ENCODE measurements around the gene CKAP4.

Gene CKAP4

DNA sequence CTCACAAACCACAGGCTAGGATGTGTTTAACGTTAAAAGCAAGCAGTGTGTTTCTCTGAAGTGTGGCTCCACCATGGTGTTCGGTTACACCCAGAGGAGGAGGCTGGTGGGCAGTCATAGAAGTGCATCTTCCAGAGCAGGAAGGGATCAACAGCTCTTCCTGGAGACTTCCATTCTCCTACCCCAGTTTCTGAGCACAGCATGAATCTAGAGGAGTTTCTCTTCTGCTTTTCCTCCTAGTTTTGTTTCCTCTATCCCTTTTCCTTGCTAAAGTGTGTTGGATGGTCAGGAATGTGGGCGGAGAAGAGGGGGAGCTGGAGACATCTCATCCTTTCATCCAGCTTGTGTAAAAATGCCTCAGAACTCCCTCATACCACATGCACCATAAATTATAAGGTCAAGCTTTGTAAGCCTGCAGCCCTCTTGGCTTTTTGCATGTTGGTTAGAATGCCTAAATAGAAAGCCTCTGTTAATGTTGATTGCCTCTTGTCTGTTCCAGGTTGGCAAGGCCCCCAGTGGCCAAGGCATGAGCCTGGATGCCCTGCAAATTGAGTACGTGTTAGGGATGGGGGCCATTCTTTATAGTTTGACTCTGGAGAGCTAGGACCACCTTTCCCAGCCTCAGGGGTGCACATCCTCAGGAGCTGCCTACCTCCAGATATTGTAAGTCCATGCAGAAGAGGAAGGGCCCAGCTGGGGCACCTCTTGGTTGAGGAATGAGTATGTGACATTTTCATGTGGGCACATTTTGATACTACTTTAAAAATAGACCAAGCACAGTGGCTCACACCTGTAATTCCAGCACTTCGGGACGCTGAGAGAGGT is 4.0 kb upstream of the CKAP4 start:
- Histone ChIP-seq H3K27ac (no peak overlapping the region), H3K9me3 (no peaks in the 10 kb centered on the region), H3K4me1 (peaks cover 0 to 6% (median under 1%) of the 10 kb centered on the region in 4 donors), H3K36me3 (no peaks in the 10 kb centered on the region), H3K4me3 (no peak overlapping the region), H3K27me3 (no peaks in the 10 kb centered on the region)
- intact Hi-C loops (cut with DNase I; ENCODE audit: low total_unique reads) = no loop called here
- no peak for DNase-seq
- TF ChIP-seq, protein P1, sequence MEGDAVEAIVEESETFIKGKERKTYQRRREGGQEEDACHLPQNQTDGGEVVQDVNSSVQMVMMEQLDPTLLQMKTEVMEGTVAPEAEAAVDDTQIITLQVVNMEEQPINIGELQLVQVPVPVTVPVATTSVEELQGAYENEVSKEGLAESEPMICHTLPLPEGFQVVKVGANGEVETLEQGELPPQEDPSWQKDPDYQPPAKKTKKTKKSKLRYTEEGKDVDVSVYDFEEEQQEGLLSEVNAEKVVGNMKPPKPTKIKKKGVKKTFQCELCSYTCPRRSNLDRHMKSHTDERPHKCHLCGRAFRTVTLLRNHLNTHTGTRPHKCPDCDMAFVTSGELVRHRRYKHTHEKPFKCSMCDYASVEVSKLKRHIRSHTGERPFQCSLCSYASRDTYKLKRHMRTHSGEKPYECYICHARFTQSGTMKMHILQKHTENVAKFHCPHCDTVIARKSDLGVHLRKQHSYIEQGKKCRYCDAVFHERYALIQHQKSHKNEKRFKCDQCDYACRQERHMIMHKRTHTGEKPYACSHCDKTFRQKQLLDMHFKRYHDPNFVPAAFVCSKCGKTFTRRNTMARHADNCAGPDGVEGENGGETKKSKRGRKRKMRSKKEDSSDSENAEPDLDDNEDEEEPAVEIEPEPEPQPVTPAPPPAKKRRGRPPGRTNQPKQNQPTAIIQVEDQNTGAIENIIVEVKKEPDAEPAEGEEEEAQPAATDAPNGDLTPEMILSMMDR (IDR thresholded peaks at IDR 0.05) = no peak

DNA sequence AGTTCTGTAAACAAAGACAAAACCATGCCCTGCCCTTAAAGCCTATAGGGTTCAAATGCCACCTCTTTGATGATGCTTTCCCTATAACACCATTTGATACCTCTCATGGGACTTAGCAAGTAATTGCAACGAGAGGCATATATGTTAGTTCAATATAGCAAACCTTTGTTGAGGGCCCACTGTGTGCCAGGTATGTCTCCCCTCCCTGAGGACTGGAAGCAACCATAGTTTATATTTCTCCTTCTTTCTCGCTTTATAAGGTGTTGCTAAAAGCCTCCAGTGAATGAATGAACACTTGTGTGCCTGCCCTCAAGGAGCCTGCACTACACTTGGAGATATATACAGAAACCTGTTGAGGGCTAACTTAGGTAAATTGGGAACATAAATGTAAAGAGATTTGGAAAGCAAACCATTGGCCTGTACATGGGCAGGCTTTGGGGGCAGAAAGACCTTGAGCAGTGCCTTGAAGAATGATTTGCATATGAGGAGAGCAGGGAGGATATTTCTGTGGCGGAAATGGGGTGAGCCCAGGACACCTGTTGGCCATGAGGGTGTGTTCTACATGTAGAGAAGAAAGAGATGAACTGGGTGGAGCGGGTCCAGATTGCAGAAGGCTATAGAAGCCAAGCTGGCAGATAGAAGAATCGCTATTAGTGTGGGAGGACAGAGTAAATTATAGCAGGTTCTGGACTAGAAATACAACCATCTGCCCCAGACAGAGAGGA is 1.8 kb upstream of the CKAP4 start:
- no peak overlapping the region for H3K4me3 ChIP-seq
- H3K4me1 ChIP-seq = peaks cover 0 to 28% (median 15%) of the 10 kb centered on the region in 4 donors
- H3K9me3 ChIP-seq = no peaks in the 10 kb centered on the region
- no peak for DNase-seq
- peak overlapping the region; percentile 100 for H3K27ac ChIP-seq
- TF ChIP-seq, protein P1 (IDR thresholded peaks at IDR 0.05) = no peak
- H3K36me3 ChIP-seq = no peaks in the 10 kb centered on the region
- H3K27me3 ChIP-seq = no peaks in the 10 kb centered on the region
- intact Hi-C loops (cut with DNase I; ENCODE audit: low total_unique reads) = no loop called here

- TF ChIP-seq, protein P1 (IDR thresholded peaks at IDR 0.05) = no peak
- peak in 1 of 2 donors; percentile 31 for DNase-seq
- peaks cover 0 to 34% (median 20%) of the 10 kb centered on the region in 4 donors for H3K4me1 ChIP-seq
- no peaks in the 10 kb centered on the region for H3K9me3 ChIP-seq
- H3K4me3 ChIP-seq = peak overlapping the region; percentile 94 to 96
- no peaks in the 10 kb centered on the region for H3K36me3 ChIP-seq
- intact Hi-C loops (cut with DNase I; ENCODE audit: low total_unique reads) = no loop called here
- no peaks in the 10 kb centered on the region for H3K27me3 ChIP-seq
- H3K27ac ChIP-seq = peak overlapping the region; percentile 100
These were observed 1.1 kb upstream of the CKAP4 start for GRCh38 chr12:106248846-106249371.

- TF ChIP-seq, protein P1 (IDR thresholded peaks at IDR 0.05) = no peak
- Histone ChIP-seq H3K4me3 (peak overlapping the region; percentile 94 to 96), H3K9me3 (no peaks in the 10 kb centered on the region), H3K4me1 (peaks cover 0 to 38% (median 25%) of the 10 kb centered on the region in 4 donors), H3K36me3 (no peaks in the 10 kb centered on the region), H3K27ac (peak overlapping the region; percentile 100), H3K27me3 (no peaks in the 10 kb centered on the region)
- intact Hi-C loops (cut with DNase I; ENCODE audit: low total_unique reads) = no loop called here
- peak; percentile 76 to 84 for DNase-seq
These were observed 559 bp upstream of the CKAP4 start for GRCh38 chr12:106248312-106248845.

DNA sequence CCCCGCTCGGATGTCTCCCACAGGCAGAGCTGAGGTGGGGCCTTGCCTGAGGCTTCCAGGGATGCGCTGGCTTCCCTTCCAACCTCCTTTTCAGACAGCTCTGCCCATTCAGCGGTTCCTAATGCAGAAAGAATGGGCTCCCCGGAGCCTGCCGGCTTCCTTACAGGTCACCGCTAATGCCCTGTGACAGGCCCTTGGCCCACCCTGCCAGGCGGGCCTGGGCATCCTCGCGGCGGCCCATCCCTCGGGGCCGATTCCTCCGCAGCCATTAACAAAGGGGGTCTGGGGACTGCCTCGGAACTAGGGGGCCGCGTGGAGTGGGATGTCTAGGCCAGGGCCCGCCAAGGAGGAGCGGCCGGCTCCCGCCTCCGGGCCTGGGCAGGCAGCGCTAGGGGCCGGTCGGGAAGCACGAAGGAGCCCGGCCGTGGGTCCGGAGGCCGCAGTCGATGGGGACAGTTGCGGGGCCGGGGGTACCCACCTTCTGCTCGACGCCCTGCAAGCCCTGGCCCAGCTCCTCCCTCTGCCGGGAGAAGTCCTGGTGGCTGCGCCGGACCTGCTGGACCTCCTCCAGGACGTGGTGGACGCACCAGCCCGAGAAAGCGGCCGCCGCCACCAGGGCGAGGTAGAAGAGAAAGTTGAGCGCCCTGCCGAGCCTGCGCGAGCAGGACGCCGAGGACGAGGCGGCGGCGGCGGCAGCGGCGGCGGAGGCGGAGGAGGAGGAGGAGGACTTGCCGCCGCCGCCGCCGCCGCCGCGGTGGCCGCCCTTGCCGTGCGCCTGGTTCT is 738 bp downstream of the CKAP4 start:
- Histone ChIP-seq H3K4me1 (peaks cover 0 to 42% (median 28%) of the 10 kb centered on the region in 4 donors), H3K27me3 (no peaks in the 10 kb centered on the region), H3K9me3 (no peaks in the 10 kb centered on the region), H3K36me3 (peaks cover 0 to 7% (median 0%) of the 10 kb centered on the region in 3 donors), H3K27ac (peak overlapping the region; percentile 100), H3K4me3 (peak overlapping the region; percentile 94 to 96)
- peak; percentile 68 to 80 for DNase-seq
- TF ChIP-seq, protein P1 (IDR thresholded peaks at IDR 0.05) = peak in 1 of 2 experiments; percentile 22
- intact Hi-C loops (cut with DNase I; ENCODE audit: low total_unique reads) = loop anchor here (2.0 kb wide), 1 partner anchor 56 kb away; the partner anchor contains the start of gene TCP11L2

Measured in tibial artery (tissue), 4 donors.